PC-9 (cell line): ENCODE results near the gene SMIM1. TPM values are rescaled to one million over a fixed set of nuclear protein-coding genes. Genes with fewer than 3 reads are reported as not detected.

Experiments used
- Bru-seq: library from RNA; stranded (reverse); fragments of 400-500 nt; gene quantifications from one replicate; lab custom pipeline; 2021; lab: Mats Ljungman, UMichigan
- BruChase-seq, 2 experiments: library from RNA; stranded (reverse); fragments of 400-500 nt; gene quantifications; one replicate each; lab custom pipeline; 2021; lab: Mats Ljungman, UMichigan
- BruUV-seq: library from RNA; stranded (reverse); fragments of 400-500 nt; replicated peaks from 2 replicates; lab custom pipeline; 2021; lab: Mats Ljungman, UMichigan
- CTCF ChIA-PET: fragments of 300-600 bp; sonication (Branson Sonifier 250); formaldehyde crosslinking; loops from one replicate; lab custom pipeline; 2022; ENCODE audit warnings: antibody characterized with exemption; lab: Charles Lee
- POLR2A ChIA-PET: fragments of 300-600 bp; sonication (Branson Sonifier 250); formaldehyde crosslinking; loops from one replicate; lab custom pipeline; 2022; ENCODE audit warnings: antibody characterized with exemption; ENCODE audit not compliant: unreplicated experiment; lab: Charles Lee
- DNase-seq, 2 experiments: peaks; one replicate each; pipeline versions ENCODE4 v3.0.0 to v3.0.0-alpha.2; 2015 to 2022; ENCODE audit warnings: mixed read lengths in 1 of 2
- H2AFZ ChIP-seq: fragments of 200-600 bp; sonication (generic); 2 replicates; pipeline ENCODE4 v1.8.1; 2017; ENCODE audit warnings: antibody characterized with exemption
- H3F3A ChIP-seq: fragments of 200-600 bp; sonication (generic); 2 replicates; pipeline ENCODE4 v1.8.1; 2017; ENCODE audit warnings: antibody characterized with exemption, mild to moderate bottlenecking, low read depth; ENCODE audit not compliant: insufficient read depth
- H3K27ac ChIP-seq: fragments of 200-600 bp; sonication (generic); 2 replicates; pipeline ENCODE4 v1.6.1; 2016; ENCODE audit warnings: mixed run types
- H3K27me3 ChIP-seq: fragments of 200-600 bp; sonication (generic); 2 replicates; pipeline ENCODE4 v1.6.1; 2016; ENCODE audit warnings: low read depth, mixed run types; ENCODE audit not compliant: insufficient read depth
- H3K36me3 ChIP-seq: fragments of 200-600 bp; sonication (generic); 2 replicates; pipeline ENCODE4 v1.6.1; 2016; ENCODE audit warnings: low read depth, mixed run types
- H3K4me1 ChIP-seq: fragments of 200-600 bp; sonication (generic); replicated peaks from 2 replicates; pipeline ENCODE4 v1.6.1; 2016; ENCODE audit warnings: mixed run types; ENCODE audit not compliant: insufficient read depth
- H3K4me2 ChIP-seq: fragments of 200-600 bp; sonication (generic); 2 replicates; pipeline ENCODE4 v1.6.1; 2017; ENCODE audit warnings: mixed run types
- H3K4me3 ChIP-seq: fragments of 200-600 bp; sonication (generic); 2 replicates; pipeline ENCODE4 v1.6.1; 2016; ENCODE audit warnings: mixed run types
- H3K79me2 ChIP-seq: fragments of 200-600 bp; sonication (generic); 2 replicates; pipeline ENCODE4 v1.6.1; 2017; ENCODE audit warnings: low read depth, mixed run types
- H3K9me2 ChIP-seq: fragments of 200-600 bp; sonication (generic); 2 replicates; pipeline ENCODE4 v1.8.1; 2017; ENCODE audit warnings: mild to moderate bottlenecking; ENCODE audit not compliant: insufficient read depth
- H3K9me3 ChIP-seq: fragments of 200-600 bp; sonication (generic); 2 replicates; pipeline ENCODE4 v1.8.1; 2016; ENCODE audit warnings: low read depth; ENCODE audit not compliant: insufficient read depth
- H4K20me1 ChIP-seq: fragments of 200-600 bp; sonication (generic); 2 replicates; pipeline ENCODE4 v1.8.1; 2017; ENCODE audit not compliant: insufficient read depth
- EZH2 ChIP-seq: fragments of 200-600 bp; sonication (generic); IDR thresholded peaks from 2 replicates; pipeline ENCODE4 v1.8.0; 2017; ENCODE audit warnings: antibody characterized with exemption, low read depth
- intact Hi-C: fragments of 100-400 bp; cut with micrococcal nuclease; formaldehyde crosslinking; loops from one replicate; pipeline ENCODE4 v1.10.0; 2022; ENCODE audit not compliant: unreplicated experiment
- long read RNA-seq: library from polyadenylated mRNA; stranded (forward); transcript quantifications from one replicate; pipeline ENCODE4 v2.0.0, GENCODE V29; 2022
- total RNA-seq: library from RNA; stranded (reverse); gene quantifications from 2 replicates; pipeline ENCODE4 v1.2.3, GENCODE V29; 2021
- TF ChIP-seq, protein P1 (sequence below): fragments of 200-600 bp; sonication (generic); conservative IDR thresholded peaks from 2 replicates; pipeline ENCODE4 v1.6.1; 2017; ENCODE audit warnings: mixed run types, antibody characterized with exemption, mild to moderate bottlenecking, moderate library complexity

SMIM1 gene
- total RNA-seq, result 5.9 and 13.2 TPM in 2 replicates
- Bru-seq, nascent RNA, result percentile 24 among the genes with signal in this experiment
- percentile 27 among the genes with signal in this experiment for BruChase-seq, experiment 1, labeled RNA remaining after a 2-hour chase
- percentile 14 among the genes with signal in this experiment for BruChase-seq, experiment 2, labeled RNA remaining after a 6-hour chase
- long read RNA-seq, transcript SMIM1-204 (4 exons, 446 nt), result major isoform, 5 of 9 reads
- long read RNA-seq, partial matches to known transcripts, result 0 of 9 reads
- long read RNA-seq, other reads (novel, unspliced or antisense), result 1 of 9 reads

GRCh38 chr1:3772715-3773571 lies at the start of gene SMIM1:
TSS of gene SMIM1 (plus strand) at chr1:3772749. CDS start at chr1:3775374, 2,625 bp downstream.
- TF ChIP-seq EZH2, result no peak
- TF ChIP-seq, protein P1, sequence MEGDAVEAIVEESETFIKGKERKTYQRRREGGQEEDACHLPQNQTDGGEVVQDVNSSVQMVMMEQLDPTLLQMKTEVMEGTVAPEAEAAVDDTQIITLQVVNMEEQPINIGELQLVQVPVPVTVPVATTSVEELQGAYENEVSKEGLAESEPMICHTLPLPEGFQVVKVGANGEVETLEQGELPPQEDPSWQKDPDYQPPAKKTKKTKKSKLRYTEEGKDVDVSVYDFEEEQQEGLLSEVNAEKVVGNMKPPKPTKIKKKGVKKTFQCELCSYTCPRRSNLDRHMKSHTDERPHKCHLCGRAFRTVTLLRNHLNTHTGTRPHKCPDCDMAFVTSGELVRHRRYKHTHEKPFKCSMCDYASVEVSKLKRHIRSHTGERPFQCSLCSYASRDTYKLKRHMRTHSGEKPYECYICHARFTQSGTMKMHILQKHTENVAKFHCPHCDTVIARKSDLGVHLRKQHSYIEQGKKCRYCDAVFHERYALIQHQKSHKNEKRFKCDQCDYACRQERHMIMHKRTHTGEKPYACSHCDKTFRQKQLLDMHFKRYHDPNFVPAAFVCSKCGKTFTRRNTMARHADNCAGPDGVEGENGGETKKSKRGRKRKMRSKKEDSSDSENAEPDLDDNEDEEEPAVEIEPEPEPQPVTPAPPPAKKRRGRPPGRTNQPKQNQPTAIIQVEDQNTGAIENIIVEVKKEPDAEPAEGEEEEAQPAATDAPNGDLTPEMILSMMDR, result no peak
- no peak for DNase-seq
- ChIA-PET POLR2A (no interaction called here), CTCF (interaction anchor here (0.6 kb wide), 1 partner anchor 18 kb away, joined by 8 read pairs; no protein-coding TSS in a partner anchor)
- no peaks in the 10 kb centered on the region for H3K9me3 ChIP-seq
- no peaks in the 10 kb centered on the region; the same call in 1 of the 2 replicates for H3F3A ChIP-seq
- H3K4me3 ChIP-seq, result peak within 1 kb of the TSS; percentile 66
- TSS peak; percentile 40 for BruUV-seq
- no peaks in the 10 kb centered on the region for H3K79me2 ChIP-seq
- no peaks in the 10 kb centered on the region for H3K4me1 ChIP-seq
- peaks cover 3% of the 10 kb centered on the region; the same call in 1 of the 2 replicates for H4K20me1 ChIP-seq
- H3K27me3 ChIP-seq, result no peaks in the 10 kb centered on the region
- H3K4me2 ChIP-seq, result peak within 1 kb of the TSS; percentile 89
- intact Hi-C loops, result loop anchor here (10.0 kb wide), 1 partner anchor 1782 kb away; no protein-coding TSS in a partner anchor
- H3K27ac ChIP-seq, result no peak within 1 kb of the TSS
- H3K36me3 ChIP-seq, result no peaks in the 10 kb centered on the region
- H2AFZ ChIP-seq, result peak within 1 kb of the TSS; percentile 86; the same call in 1 of the 2 replicates
- no peaks in the 10 kb centered on the region for H3K9me2 ChIP-seq

DNA sequence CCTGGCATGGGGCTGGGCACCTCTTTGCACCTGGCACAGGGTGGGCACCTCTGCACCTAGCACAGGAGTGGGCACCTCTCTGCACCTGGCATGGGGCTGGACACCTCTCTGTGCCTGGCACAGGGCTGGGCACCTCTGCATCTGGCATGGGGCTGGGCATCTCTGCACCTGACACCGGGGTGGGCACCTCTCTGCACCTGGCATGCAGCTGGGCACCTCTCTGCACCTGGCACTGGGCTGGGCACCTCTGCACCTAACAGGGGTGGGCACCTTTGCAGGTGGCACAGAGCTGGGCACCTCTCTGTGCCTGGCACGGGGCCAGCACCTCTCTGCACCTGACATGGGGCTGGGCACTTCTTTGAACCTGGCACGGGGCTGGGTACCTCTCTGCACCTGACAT lies 49.7 kb upstream of the SMIM1 start:
- CTCF ChIA-PET, result no interaction called here

More for the DNA sequence above, 49.7 kb upstream of the SMIM1 start:
- TF ChIP-seq EZH2, result no peak
- TF ChIP-seq, protein P1, result no peak
- Histone ChIP-seq H3K27me3 (0 out of 2 replicates have a peak, but pooled peaks cover 11% of the 10 kb centered on the region), H3K9me3 (no peaks in the 10 kb centered on the region), H4K20me1 (no peaks in the 10 kb centered on the region), H3K4me1 (no peaks in the 10 kb centered on the region), H3K9me2 (no peaks in the 10 kb centered on the region), H3K27ac (no peak overlapping the region), H3K4me3 (no peak overlapping the region), H3K36me3 (no peaks in the 10 kb centered on the region), H2AFZ (no peak overlapping the region), H3K79me2 (no peaks in the 10 kb centered on the region), H3K4me2 (no peak overlapping the region), H3F3A (no peaks in the 10 kb centered on the region)
- no TSS peak for BruUV-seq
- intact Hi-C loops, result no loop called here
- POLR2A ChIA-PET, result no interaction called here
- no peak for DNase-seq
